ENCODE measurements around the gene ATM.
"Not testable (repeated sequence)": the region's sequence is repeated elsewhere in the genome, so short reads cannot be mapped to it uniquely, and the experiment has no call there.

ATM gene

DNA sequence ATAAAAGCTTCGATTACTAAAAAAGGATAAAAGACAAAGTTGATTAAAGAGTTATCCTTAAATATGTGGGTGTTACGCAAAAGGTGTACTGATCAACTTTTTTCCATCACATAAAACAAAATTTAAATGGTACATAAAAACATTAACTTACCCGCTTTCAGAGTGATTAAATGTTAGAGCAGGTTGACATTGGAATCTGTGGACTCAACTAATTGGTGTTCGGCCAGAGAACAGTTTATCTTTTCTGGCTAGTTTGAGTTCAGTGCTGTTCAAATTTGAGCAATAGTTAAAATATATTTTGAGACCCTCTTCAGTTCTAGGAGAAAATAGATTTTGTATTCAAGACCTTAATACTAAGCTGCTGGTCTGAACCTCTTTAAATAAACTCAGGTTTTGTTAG is 56.1 kb downstream of the ATM start:
- no peak for DNase-seq (ENCODE audit: low read depth)

DNA sequence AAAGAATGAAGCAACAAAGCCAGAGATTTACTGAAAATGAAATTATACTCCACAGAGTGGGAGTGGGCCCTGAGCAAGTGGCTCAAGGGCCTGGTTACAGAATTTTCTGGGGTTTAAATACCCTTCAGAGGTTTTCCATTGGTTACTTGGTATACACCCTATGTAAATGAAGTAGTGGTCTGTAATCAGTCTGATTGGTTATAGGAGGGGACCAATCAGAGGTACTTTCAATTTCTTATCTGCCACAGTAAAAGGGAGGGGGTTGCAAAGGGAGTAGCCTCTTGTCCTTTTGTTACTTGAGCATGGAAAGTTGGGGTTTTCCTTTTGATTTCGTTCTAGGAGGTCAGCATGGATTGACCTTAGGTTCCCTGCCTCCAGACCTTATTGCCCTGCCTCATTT is 63.5 kb downstream of the ATM start:
- no peak for DNase-seq (ENCODE audit: low read depth)

DNA sequence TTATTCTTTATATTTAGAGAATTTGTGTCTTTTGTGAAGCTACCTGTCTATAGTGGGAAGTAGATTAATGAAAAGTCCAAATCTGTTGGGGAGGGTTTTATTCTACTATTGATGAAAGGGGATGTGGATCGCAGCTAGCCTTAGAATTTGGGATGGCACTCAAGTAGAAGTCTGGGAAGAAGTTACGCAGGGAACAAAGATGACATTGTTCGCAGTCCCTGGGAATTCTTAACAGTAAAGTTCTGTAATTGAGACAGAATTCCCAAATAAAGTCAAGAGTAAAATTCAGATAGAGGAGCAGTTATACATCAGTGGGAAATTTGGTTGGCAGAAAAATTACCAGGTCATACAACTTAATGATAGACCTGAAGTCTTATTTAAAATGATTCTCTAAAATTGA is 64.1 kb downstream of the ATM start:
- no peak for DNase-seq (ENCODE audit: low read depth)

DNA sequence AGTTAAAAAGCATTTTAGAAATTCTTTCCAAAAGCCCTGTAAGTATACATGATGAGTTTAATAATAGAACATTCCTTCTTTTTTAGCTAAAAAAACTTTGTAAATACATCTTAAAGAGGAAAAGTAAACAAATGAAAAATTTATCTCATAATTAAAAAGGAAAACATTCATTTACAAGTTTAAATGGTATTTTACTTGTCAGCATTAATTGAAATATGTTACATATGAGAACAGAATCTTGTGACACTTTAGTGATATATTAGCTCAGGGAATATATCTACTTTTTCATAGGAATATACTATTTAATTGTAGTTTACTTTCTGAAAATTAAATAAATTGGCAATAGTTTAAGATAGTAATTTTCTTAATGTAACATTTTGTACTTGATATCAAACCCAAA is 66.2 kb downstream of the ATM start:
- not testable (repeated sequence) for DNase-seq (ENCODE audit: low read depth)

DNA sequence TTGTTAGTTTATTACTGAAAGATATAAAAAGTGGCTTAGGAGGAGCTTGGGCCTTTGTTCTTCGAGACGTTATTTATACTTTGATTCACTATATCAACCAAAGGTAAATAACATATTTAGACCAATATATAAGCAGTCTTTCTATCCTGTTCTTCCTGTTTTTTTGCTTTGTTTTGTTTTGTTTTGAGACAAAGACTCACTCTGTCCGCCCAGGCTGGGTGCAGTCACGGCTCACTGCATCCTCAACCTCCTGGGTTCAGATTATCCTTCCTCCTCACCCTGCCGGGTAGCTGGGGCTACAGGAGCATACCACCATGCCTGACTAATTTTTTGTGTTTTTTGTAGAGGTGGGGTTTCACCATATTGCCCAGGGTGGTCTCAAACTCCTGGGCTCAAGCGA is 66.8 kb downstream of the ATM start:
- DNase-seq (ENCODE audit: low read depth): no peak

DNA sequence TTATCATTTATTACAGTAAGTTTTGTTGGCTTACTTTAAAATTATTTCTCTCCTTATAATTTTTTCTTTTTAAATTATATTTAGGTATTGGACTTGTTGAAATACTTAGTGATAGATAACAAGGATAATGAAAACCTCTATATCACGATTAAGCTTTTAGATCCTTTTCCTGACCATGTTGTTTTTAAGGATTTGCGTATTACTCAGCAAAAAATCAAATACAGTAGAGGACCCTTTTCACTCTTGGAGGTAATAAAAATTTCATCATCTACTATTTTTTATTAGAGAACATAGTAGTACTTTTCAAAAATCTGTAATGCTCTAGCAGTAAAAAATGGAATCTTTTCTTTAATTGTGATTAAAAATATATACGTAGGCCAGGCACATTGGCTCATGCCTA is 70.4 kb downstream of the ATM start:
- DNase-seq (ENCODE audit: low read depth): no peak

DNA sequence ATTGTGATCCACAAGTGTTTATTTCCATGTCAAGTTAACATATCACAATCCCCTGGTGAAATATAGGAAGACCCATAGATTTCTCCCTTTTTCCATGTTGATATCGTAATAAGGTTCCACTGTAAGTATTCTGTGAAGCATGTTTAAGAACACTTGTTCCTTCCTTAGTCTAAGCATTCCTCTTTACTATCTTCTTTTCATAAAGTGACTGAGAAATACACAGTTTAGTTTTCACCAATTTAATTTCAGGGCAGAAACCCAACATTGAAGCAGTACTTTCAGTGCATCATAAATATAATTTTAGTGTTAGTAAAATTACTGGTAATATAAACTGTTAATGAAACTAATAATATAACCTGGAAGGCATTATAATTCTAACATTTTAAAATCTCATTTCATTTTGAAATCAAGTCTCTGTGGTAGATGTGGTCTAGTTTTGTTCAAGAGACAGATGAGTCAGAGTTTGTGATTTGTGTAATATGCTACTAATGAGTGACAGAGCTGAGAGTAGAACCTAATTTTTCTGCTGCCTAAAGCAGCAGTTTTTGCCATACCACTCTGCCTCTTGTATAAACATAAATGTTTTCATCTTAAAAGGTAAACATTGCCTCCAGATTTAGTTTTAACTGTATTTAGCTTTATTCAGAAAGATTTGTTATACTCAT is 79.4 kb downstream of the ATM start:
- peak; percentile 7 for DNase-seq (ENCODE audit: low read depth)

DNA sequence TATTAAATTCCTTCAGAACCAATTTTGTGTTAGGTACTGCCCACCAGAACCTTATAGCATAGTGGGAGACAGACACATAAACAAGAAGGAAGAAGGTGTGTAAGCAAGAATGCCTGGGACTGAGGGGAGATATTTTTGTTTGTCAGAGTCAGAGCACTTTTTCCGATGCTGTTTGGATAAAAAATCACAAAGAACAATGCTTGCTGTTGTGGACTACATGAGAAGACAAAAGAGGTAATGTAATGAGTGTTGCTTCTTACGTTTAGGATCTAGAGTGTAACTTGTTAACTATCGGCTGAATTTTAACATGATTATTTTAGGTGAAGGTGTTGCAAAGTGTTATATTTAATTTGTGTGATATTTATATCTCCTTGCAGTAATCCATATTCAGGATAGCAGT is 84.9 kb downstream of the ATM start:
- no peak for DNase-seq (ENCODE audit: low read depth)

DNA sequence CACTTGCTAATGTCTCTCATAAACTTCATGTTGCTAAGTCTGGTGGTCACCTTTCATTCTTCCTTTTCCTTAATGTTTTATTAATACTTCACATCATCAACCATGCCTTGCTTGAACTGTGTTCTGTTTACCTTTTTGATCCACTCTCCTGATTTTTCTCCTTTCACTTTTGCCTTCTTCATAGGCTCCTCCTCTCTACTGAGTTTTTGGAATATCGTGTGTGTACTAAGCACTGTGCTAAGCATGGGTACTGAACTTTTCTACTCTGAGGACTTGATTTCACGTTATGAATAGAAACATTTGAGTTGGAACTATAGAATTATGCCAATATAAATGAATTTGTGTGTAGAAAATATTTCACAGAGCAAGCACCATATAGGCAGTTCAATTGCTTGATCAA is 90.6 kb downstream of the ATM start:
- no peak for DNase-seq (ENCODE audit: low read depth)

DNA sequence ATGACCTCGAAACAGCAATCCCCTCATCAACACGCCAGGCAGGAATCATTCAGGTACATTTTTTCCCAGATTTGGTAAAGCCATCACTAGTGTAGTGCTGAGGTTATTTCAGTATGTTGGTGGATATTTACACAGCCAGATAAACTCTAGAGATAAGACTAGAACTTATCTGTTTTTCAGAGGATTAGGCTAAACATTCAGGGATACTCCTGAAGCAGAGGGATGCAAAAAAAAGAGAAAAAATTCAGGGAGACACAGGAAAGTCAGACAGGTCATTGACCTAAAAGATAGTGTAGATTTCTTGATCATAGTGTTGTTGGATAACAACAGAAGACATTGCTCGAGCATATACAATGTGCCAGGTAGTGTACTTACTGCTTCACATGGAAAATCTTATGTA is 93.2 kb downstream of the ATM start:
- DNase-seq (ENCODE audit: low read depth): no peak

DNA sequence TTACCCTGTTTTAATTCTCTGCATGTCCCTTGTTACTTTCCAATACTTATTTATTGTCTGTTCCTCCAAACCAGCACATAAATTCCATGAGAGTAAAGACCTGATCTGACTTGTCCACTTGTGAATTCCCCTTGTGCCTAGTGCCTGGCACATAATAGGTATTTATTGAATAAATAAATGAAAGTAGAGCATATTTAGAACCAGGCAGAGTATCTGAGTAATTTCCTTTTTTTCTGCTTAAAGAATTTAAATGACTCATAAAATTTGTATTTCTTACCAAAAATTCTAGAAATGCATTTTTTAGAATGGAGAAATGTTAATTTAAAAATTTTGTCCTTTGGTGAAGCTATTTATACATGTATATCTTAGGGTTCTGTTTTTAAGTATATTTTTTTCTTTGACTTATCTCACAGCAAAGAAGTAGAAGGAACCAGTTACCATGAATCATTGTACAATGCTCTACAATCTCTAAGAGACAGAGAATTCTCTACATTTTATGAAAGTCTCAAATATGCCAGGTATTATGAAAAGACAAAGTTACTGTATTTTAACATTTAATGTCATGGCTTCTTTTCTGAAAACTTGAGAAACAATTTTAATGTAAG is 96.8 kb downstream of the ATM start:
- DNase-seq (ENCODE audit: low read depth): no peak

DNA sequence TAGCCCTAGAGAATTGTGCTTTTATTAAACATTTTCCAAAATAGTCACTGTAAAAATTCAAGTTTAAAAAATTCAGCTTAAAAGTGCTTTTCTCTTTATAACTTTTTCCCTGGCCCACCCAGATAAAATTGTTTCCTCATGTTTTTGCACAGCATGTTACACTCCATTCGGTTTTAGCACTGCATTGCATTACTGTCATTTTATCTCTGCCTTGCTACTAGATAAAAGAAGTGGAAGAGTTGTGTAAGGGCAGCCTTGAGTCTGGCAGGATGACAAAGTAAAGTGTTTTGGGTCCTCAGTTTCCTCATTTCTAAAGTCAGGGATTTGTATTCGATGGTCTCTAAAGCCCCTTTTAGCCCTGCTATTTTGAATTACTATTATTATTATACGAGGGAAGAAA is 99.8 kb downstream of the ATM start:
- no peak for DNase-seq (ENCODE audit: low read depth)

DNA sequence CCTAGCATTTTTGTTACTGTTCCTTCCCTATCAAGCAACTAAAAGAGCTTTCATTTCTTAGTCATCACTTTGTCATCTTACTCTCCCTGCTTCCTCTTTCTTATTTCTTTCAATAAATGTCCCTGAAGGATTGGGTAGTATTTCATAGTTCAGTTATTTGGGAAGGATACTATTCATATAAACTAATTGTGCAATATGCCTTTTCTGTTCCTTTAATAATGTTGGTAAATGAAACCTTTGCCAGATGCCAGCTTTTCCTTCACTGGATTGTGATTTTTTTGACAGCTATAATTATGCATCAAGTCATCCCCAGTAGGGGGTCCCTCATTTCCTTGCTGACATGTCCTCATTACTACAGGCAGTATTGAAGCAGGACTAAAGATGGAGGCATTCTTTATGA is 101.7 kb downstream of the ATM start:
- DNase-seq (ENCODE audit: low read depth): peak; percentile 13

DNA sequence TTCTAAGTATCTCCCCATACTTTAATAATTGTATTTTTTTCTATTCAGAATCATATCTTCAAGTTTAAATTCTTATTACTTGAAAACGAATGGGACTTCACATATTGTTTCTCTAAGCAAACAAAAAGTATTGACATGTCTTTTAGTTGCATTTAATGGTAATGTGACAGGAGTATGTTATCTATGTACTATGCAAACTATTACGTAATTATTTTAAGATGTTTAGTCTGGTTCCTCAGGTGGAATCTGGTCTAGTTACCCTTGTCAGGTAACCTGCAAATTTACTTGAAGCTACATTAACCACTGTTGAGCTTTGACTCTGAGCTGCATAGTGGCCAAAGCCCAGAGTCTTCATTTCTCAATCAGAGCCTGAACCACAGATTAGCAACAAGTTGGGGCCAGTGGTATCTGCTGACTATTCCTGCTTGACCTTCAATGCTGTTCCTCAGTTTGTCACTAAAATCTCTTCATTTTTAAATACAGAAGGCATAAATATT is 110.6 kb downstream of the ATM start:
- no peak for DNase-seq (ENCODE audit: low read depth)

DNA sequence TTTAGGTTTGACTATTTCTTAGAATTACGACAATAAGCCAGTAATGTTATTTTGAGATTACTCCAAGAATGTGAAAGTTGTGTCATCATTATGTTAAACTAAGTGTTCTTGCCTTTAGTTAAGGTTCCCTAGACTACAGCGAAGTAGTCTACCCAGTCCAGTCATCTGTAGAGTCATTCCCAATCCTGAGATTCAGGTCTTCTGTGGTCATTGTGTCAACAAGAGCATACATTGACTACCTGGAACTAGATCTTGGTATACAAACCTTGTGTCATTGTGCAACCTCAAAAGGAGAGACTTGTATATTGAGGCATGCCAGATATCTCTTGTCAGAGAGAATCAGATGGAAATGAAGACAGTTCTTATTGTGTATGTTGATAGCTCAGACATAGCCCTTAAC is 115.9 kb downstream of the ATM start:
- no peak for DNase-seq (ENCODE audit: low read depth)

DNA sequence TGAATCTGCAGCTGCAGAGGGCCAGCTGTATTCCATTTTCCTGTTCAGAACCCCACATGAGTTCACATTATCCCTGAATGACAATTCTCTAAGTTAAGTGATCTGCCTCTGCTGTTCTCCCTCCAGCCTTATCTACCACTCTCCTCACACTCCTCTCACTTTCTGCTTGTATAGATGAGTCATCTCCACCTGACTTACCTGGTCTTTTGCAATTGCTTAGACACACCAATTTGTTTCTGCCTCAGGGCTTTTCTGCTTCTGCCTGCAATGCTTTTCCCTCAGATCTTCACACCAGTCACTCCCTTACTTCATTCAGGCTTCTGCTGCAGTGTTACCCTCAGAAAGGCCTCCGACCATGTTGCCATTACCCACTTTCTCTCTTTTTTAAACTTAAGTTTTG is 118.1 kb downstream of the ATM start:
- DNase-seq (ENCODE audit: low read depth): no peak

DNA sequence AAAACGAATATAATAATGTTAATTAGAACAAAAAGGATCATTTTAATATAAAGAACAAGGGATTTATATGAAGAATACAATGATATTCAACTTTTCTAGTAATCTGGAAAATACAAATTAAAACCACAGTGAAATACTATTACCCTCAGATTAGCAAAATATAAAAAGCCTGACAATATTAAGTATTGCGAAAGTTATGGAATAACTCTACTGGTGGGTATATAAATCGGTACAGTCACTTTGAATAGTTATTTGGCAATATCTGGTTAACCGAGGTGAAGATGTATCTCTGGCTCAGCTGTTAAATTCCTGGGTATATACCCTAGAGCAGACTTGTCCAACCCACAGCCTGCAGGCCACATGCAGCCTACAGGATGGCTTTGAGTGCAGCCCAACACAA is 118.8 kb downstream of the ATM start:
- no peak for DNase-seq (ENCODE audit: low read depth)

DNA sequence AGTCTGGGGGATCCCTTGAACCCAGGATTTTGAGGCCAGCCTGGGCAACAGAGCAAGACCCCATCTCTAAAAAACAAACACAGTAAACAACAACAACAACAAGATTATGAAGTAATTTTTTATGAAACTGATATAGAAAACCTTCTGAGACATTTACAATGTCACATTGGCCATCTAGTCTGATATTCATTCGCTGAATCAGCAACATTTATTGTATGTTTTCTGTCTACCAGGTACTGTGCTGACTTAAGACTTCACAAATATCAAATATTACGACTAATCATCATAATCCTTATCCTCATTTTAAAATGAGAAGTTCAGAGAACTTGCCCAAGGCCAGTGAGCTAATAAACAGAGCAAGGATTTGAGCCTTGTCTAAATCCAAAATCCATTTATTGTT is 120.8 kb downstream of the ATM start:
- DNase-seq (ENCODE audit: low read depth): no peak

DNA sequence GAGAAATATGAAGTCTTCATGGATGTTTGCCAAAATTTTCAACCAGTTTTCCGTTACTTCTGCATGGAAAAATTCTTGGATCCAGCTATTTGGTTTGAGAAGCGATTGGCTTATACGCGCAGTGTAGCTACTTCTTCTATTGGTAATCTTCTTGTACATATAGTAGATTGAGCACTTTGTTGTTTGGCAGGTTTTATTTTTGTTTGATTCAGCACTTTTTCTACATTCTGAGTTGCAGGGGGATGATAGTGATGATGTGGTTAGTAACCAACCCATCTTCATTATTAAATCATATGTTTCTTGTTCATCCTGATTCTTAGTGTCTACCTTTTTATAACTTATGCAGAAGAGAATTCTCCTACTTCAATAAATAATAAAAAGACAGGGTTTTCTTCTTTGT is 122.9 kb downstream of the ATM start:
- no peak for DNase-seq (ENCODE audit: low read depth)

DNA sequence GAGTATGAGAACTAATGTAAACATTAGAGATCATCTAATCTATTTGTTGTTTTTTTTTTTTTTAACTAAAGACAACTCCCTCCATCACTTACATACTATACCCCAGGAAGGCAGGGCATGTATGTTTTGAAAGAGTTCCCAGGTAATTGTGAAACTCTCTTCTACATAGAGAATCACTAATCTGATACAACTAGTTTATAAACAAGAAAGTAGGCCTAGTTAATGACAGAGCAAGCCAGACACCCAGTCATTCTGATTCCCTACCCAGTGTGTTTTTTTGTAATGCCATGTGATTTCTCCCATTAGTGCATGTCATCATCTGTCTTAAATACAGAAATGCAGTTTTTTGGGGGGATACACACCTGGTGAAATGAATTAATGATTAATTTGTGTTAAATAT is 123.6 kb downstream of the ATM start:
- no peak for DNase-seq (ENCODE audit: low read depth)

DNA sequence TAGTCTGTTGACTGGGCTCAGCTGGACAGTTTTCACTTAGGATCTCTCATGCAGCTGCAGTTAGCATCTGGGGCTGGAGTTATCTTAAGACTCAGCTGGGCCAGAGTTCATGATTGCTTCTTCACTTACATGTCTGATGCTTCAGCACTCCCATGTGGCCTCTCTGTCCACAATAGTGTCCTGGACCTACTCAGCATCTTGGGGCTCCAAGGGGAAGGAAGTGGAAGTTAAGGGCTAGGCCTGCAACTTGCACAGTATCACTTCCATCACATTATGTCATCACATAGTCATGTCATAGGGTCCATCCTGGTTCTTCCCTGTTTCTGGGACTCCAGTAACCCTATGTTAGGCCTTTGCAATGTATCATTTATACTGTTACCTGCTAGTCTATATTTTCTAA is 128.6 kb downstream of the ATM start:
- no peak for DNase-seq (ENCODE audit: low read depth)

DNA sequence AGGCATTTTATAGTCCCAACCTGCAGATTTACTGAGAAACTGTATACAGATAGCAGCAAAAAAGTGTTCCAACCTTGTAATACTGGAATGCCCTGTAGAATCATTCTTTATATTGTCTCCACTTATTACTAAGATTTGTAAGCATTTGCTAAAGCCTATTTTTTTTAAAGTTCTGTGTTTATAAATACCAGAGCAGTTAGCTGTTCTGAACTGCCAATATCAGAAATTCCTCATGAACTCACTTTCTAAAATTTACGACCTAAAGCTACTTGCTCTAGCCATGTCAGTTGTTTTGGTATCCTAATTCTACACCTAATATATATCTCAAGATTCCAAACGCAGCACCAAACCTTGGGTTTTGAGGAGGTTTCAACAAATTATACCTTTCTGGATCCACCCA is 141.3 kb downstream of the ATM start:
- peak; percentile 6 for DNase-seq (ENCODE audit: low read depth)

DNA sequence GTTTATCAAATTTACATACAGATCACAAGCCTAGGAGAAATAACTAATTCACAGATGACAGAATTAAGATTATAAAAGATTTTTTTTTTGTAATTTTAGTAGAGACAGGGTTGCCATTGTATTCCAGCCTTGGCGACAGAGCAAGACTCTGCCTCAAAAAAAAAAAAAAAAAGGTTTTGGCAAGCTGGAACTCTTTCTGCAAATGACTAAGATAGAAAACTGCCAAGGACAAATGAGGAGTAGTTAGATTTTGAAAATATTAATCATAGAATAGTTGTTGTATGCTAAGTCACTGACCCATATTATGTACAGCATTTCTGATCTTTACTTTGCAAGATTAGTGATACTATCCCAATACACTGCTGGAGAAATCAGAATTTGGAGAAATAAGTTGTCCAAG is 145.3 kb downstream of the ATM start:
- no peak for DNase-seq (ENCODE audit: low read depth)

DNA sequence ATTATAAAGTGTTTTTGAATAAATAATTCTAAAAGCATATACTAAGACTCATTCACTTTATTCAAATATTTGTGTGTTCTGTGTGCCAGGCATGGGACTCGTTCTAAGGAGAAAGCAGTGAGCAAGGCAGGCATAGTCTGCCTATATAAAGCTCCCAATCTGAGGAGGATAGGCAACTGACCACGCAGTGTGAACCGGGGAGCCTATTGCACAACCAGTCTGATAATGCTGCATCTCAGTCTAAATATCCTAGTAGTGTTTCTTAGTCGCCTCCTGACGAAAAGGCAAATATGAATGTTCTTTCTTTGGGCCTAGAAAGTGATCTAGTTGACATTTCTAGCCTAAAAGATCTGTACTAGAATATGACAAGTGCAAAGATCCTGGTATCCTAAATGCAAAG is 146.2 kb downstream of the ATM start:
- no peak for DNase-seq (ENCODE audit: low read depth)

Data from GM04504 (cell line).